Panc1 (cell line): ENCODE results near the gene CDH13. TPM values are rescaled to one million over a fixed set of nuclear protein-coding genes. Genes with fewer than 3 reads are reported as not detected.
A peak's percentile ranks its signal among the peaks of the same experiment; 100 is the strongest.

Experiments
- ATAC-seq: fragments of 200-7000 bp; cut with Tn5 transposase; 2 replicates; pipeline ENCODE4 v1.9.1; 2020; ENCODE audit warnings: mild to moderate bottlenecking, moderate library complexity
- BruUV-seq: library from RNA; stranded (reverse); fragments of 400-500 nt; replicated peaks from 2 replicates; lab custom pipeline; 2021; lab: Mats Ljungman, UMichigan
- CTCF ChIA-PET: fragments of 300-600 bp; sonication (Branson Sonifier 250); formaldehyde crosslinking; loops from one replicate; lab custom pipeline; 2022; ENCODE audit warnings: antibody characterized with exemption; lab: Charles Lee
- POLR2A ChIA-PET: fragments of 300-600 bp; sonication (Branson Sonifier 250); formaldehyde crosslinking; loops from one replicate; lab custom pipeline; 2022; ENCODE audit warnings: antibody characterized with exemption; lab: Charles Lee
- DNase-seq: peaks from one replicate; pipeline ENCODE4 v3.0.0-alpha.2; 2010; ENCODE audit warnings: low read depth, low spot score
- H3K27ac ChIP-seq: 2 replicates; pipeline ENCODE4 v1.5.1; 2011; ENCODE audit warnings: mild to moderate bottlenecking, low read length, inconsistent platforms
- H3K27me3 ChIP-seq: fragments of 200-500 bp; sonication (Bioruptor generic); 2 replicates; pipeline ENCODE4 v1.6.0; 2014; ENCODE audit warnings: low read length, inconsistent platforms; ENCODE audit not compliant: control insufficient read depth, insufficient read depth
- H3K36me3 ChIP-seq: fragments of 200-500 bp; sonication (Bioruptor generic); 2 replicates; pipeline ENCODE4 v1.5.1; 2014; ENCODE audit warnings: inconsistent platforms, mild to moderate bottlenecking, low read length, moderate library complexity; ENCODE audit not compliant: control insufficient read depth, insufficient read depth
- H3K4me1 ChIP-seq: 2 replicates; pipeline ENCODE4 v1.5.1; 2011; ENCODE audit warnings: inconsistent platforms, mild to moderate bottlenecking, low read length, moderate library complexity; ENCODE audit not compliant: control insufficient read depth, insufficient read depth
- H3K4me3 ChIP-seq, 2 experiments: 2 replicates each; pipeline ENCODE4 v1.5.1; 2011 to 2012; ENCODE audit warnings: low read depth in 2 of 2, low read length in 2 of 2, mild to moderate bottlenecking in 2 of 2, inconsistent platforms in 1 of 2, moderate library complexity in 1 of 2
- H3K9me3 ChIP-seq: fragments of 200-500 bp; sonication (Bioruptor generic); 2 replicates; pipeline ENCODE4 v1.5.1; 2014; ENCODE audit warnings: low read depth, mild to moderate bottlenecking, inconsistent platforms, low read length, moderate library complexity; ENCODE audit not compliant: control insufficient read depth, insufficient read depth
- CTCF ChIP-seq: fragments of 450-650 bp; IDR thresholded peaks from 2 replicates; pipeline ENCODE4 v1.5.1; 2017; ENCODE audit warnings: mild to moderate bottlenecking
- POLR2AphosphoS5 ChIP-seq: IDR thresholded peaks from 2 replicates; pipeline ENCODE4 v1.6.1; 2012; ENCODE audit warnings: mild to moderate bottlenecking, low read depth, low read length, moderate library complexity
- REST ChIP-seq, 2 experiments: IDR thresholded peaks; 2 replicates each; pipeline ENCODE4 v1.6.1; 2011 to 2012; ENCODE audit warnings: low read depth in 2 of 2, control low read depth in 1 of 2, low read length in 1 of 2, mild to moderate bottlenecking in 1 of 2, moderate library complexity in 1 of 2; ENCODE audit not compliant: insufficient read depth in 1 of 2
- SIN3A ChIP-seq: IDR thresholded peaks from 2 replicates; pipeline ENCODE4 v1.6.1; 2012; ENCODE audit warnings: low read depth, mild to moderate bottlenecking, low read length, moderate library complexity, borderline replicate concordance; ENCODE audit not compliant: insufficient read depth
- TCF7L2 ChIP-seq: IDR thresholded peaks from 2 replicates; pipeline ENCODE4 v1.6.1; 2011; ENCODE audit warnings: mild to moderate bottlenecking, low read depth, low read length, inconsistent platforms
- in situ Hi-C: cut with HindIII; loops from 2 replicates; pipeline ENCODE4 v1.10.0; 2016; ENCODE audit warnings: low sequenced_read_pairs, low pct_unique_long_range_greater_than_20kb
- intact Hi-C: fragments of 100-400 bp; cut with micrococcal nuclease; formaldehyde crosslinking; loops from one replicate; pipeline ENCODE4 v1.10.0; 2022; ENCODE audit not compliant: unreplicated experiment
- total RNA-seq: library from RNA; stranded (reverse); gene quantifications from one replicate; pipeline ENCODE4 v1.2.1, GENCODE V29; 2021; ENCODE audit not compliant: unreplicated experiment

The CDH13 gene
- total RNA-seq, 1 experiment from 2014 or later, result not detected

- Histone ChIP-seq H3K9me3 (no peaks in the 10 kb centered on the region), H3K36me3 (no peaks in the 10 kb centered on the region), H3K27me3 (no peaks in the 10 kb centered on the region), H3K27ac (no peak overlapping the region), H3K4me3 (no peak overlapping the region), H3K4me1 (no peaks in the 10 kb centered on the region)
- BruUV-seq, result no TSS peak
- TF ChIP-seq CTCF (no peak), SIN3A (no peak), REST (IDR thresholded peaks at IDR 0.05; ENCODE audit: insufficient read depth in 1 of 2, low read depth in 2 of 2, low read length in 1 of 2) (no peak), TCF7L2 (no peak), POLR2AphosphoS5 (no peak)
- in situ Hi-C loops (no loop called here), intact Hi-C loops (loop anchor here (10.0 kb wide), 1 partner anchor 374 kb away; no protein-coding TSS in a partner anchor)
- ATAC-seq (no peak), DNase-seq (no peak)
- CTCF ChIA-PET, result no interaction called here
- POLR2A ChIA-PET, result no interaction called here
These were observed 12.5 kb downstream of the CDH13 start for GRCh38 chr16:82639263-82639662.

GRCh38 chr16:82639666-82640336, 13.0 kb downstream of the CDH13 start:
- H3K4me3 ChIP-seq, result no peak overlapping the region
- ATAC-seq, result no peak
- in situ Hi-C loops (no loop called here), intact Hi-C loops (loop anchor here (10.0 kb wide), 1 partner anchor 375 kb away; no protein-coding TSS in a partner anchor)
- DNase-seq, result no peak
- no peaks in the 10 kb centered on the region for H3K36me3 ChIP-seq
- no peaks in the 10 kb centered on the region for H3K4me1 ChIP-seq
- no peaks in the 10 kb centered on the region for H3K27me3 ChIP-seq
- ChIA-PET POLR2A (no interaction called here), CTCF (no interaction called here)
- H3K27ac ChIP-seq, result no peak overlapping the region
- H3K9me3 ChIP-seq, result no peaks in the 10 kb centered on the region
- TF ChIP-seq REST (IDR thresholded peaks at IDR 0.05; ENCODE audit: insufficient read depth in 1 of 2, low read depth in 2 of 2, low read length in 1 of 2) (no peak), TCF7L2 (no peak), CTCF (peak; percentile 74)
- no TSS peak for BruUV-seq
